ENCODE data around the gene GUCD1. TPM values are rescaled to one million over a fixed set of nuclear protein-coding genes. Genes with fewer than 3 reads are reported as not detected.

The GUCD1 gene
- total RNA-seq, 4 donors from 2014 or later, result 215 to 315 (median 238) TPM

GRCh38 chr22:24523873-24524272, 31.1 kb downstream of the GUCD1 start:
- H3K4me3 ChIP-seq, result no peak overlapping the region
- DNase-seq, result no peak
- in situ Hi-C loops (cut with MboI; ENCODE audit: low sequenced_read_pairs in 4 of 4), result loop anchor here (5.0 to 10.0 kb wide), 3 partner anchors 99 to 199 kb away; partner anchors contain the start of gene ADORA2A (in 1 of the 4)
- H3K36me3 ChIP-seq, result no peaks in the 10 kb centered on the region
- intact Hi-C loops (cut with DNase I; ENCODE audit: low total_unique reads), result loop anchor here (10.0 kb wide), 1 partner anchor 199 kb away; no protein-coding TSS in a partner anchor
- peaks cover 4 to 7% of the 10 kb centered on the region in 2 donors for H3K4me1 ChIP-seq
- H3K27me3 ChIP-seq, result no peaks in the 10 kb centered on the region
- ATAC-seq, result no peak
- no peaks in the 10 kb centered on the region for H3K9me3 ChIP-seq
- TF ChIP-seq CTCF (IDR thresholded peaks at IDR 0.05 in 4 of 5, conservative IDR thresholded peaks at IDR 0.05 in 1 of 5), result no peak
- no peak for TF ChIP-seq POLR2A (IDR thresholded peaks at IDR 0.05)
- no peak overlapping the region for H3K27ac ChIP-seq

- H3K4me1 ChIP-seq, result peaks cover 4 to 7% of the 10 kb centered on the region in 2 donors
- DNase-seq, result no peak
- H3K4me3 ChIP-seq, result no peak overlapping the region
- no peaks in the 10 kb centered on the region for H3K36me3 ChIP-seq
- H3K27ac ChIP-seq, result no peak overlapping the region
- peak; percentile 48 to 55 for ATAC-seq
- intact Hi-C loops (cut with DNase I; ENCODE audit: low total_unique reads) (loop anchor here (10.0 kb wide), 1 partner anchor 197 kb away; no protein-coding TSS in a partner anchor), in situ Hi-C loops (cut with MboI; ENCODE audit: low sequenced_read_pairs in 4 of 4) (loop anchor here (5.0 to 10.0 kb wide), 3 partner anchors 97 to 197 kb away; partner anchors contain the start of gene ADORA2A (in 1 of the 4))
- H3K9me3 ChIP-seq, result no peaks in the 10 kb centered on the region
- TF ChIP-seq POLR2A (IDR thresholded peaks at IDR 0.05), result no peak
- TF ChIP-seq CTCF (IDR thresholded peaks at IDR 0.05 in 4 of 5, conservative IDR thresholded peaks at IDR 0.05 in 1 of 5), result peak in 3 of 5 experiments; percentile 34 to 46 (median 46)
- no peaks in the 10 kb centered on the region for H3K27me3 ChIP-seq
Observed at GRCh38 chr22:24521791-24522245, 33.1 kb downstream of the GUCD1 start.

GRCh38 chr22:24519496-24519895, 35.4 kb downstream of the GUCD1 start:
- Histone ChIP-seq H3K9me3 (no peaks in the 10 kb centered on the region), H3K27ac (no peak overlapping the region), H3K36me3 (no peaks in the 10 kb centered on the region), H3K27me3 (no peaks in the 10 kb centered on the region), H3K4me3 (no peak overlapping the region), H3K4me1 (peaks cover 0 to 4% of the 10 kb centered on the region in 2 donors)
- TF ChIP-seq CTCF (IDR thresholded peaks at IDR 0.05 in 4 of 5, conservative IDR thresholded peaks at IDR 0.05 in 1 of 5) (no peak), POLR2A (IDR thresholded peaks at IDR 0.05) (no peak)
- in situ Hi-C loops (cut with MboI; ENCODE audit: low sequenced_read_pairs in 4 of 4) (loop anchor here in 1 of 4 donors (10.0 kb wide), 1 partner anchor 85 kb away; no protein-coding TSS in a partner anchor), intact Hi-C loops (cut with DNase I; ENCODE audit: low total_unique reads) (no loop called here)
- DNase-seq (no peak), ATAC-seq (no peak)

GRCh38 chr22:24518771-24519485, 36.0 kb downstream of the GUCD1 start:
- TF ChIP-seq POLR2A (IDR thresholded peaks at IDR 0.05), result no peak
- TF ChIP-seq CTCF (IDR thresholded peaks at IDR 0.05 in 4 of 5, conservative IDR thresholded peaks at IDR 0.05 in 1 of 5), result no peak
- DNase-seq (no peak), ATAC-seq (no peak)
- in situ Hi-C loops (cut with MboI; ENCODE audit: low sequenced_read_pairs in 4 of 4), result loop anchor here in 1 of 4 donors (10.0 kb wide), 1 partner anchor 84 kb away; no protein-coding TSS in a partner anchor
- Histone ChIP-seq H3K4me1 (peaks cover 0 to 4% of the 10 kb centered on the region in 2 donors), H3K9me3 (no peaks in the 10 kb centered on the region), H3K4me3 (no peak overlapping the region), H3K27ac (no peak overlapping the region), H3K36me3 (no peaks in the 10 kb centered on the region), H3K27me3 (no peaks in the 10 kb centered on the region)
- intact Hi-C loops (cut with DNase I; ENCODE audit: low total_unique reads), result no loop called here
